ENCODE measurements around the gene SCRT2. TPM values are rescaled to one million over a fixed set of nuclear protein-coding genes. Genes with fewer than 3 reads are reported as not detected.

The SCRT2 gene
- total and polyA plus RNA-seq, 9 of the 15 experiments (the other 6 are each of a cell fraction or from before 2014, with no cell fraction given), result 0.04 to 0.75 (median 0.13) TPM; not detected in 2

DNA sequence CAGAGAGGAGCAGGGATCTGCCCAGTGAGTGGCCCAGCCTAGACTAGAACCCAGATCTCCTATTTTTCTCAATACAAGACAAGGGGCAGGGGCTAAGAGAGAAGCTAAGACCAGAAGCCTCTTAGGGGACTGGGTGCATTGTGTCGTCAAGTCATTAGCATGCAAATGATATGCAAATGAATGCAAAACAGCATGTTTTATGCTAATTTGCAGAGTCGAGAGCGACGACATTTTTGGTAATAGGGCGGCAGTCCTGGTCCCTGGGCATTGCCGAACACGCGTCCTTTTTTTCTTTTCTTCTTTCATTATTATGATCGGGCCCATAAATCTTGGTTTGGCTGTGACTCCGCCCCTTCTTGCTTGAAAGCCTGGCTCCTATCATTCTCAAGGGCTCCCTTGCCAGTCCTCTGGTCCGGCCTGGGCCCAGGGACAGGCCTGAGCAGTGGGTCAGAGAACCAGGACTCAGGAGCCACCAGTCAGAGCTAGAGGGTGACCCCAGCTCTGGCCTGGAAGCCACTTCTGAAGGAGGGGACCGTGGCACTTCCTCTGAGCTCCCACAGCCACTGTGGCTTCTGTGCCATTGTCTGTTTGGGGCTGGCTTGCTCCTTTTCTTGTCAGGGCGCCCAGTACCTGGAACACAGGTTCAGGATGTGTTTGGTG lies 32.0 kb upstream of the SCRT2 start:
- Histone ChIP-seq H3K4me2 (ENCODE audit: insufficient read depth, low read length) (no peak overlapping the region), H4K20me1 (replicated peaks; ENCODE audit: control insufficient read depth, insufficient read depth, low read length) (no peaks in the 10 kb centered on the region), H3K9me1 (ENCODE audit: control insufficient read depth, insufficient read depth, low read length) (no peaks in the 10 kb centered on the region), H3K79me2 (ENCODE audit: control insufficient read depth, insufficient read depth, low read length) (no peaks in the 10 kb centered on the region), H3K27ac (ENCODE audit: extremely low read depth, low read depth, low read length) (no peak overlapping the region), H3K36me3 (ENCODE audit: control insufficient read depth, insufficient read depth, low read length) (no peaks in the 10 kb centered on the region), H3K27me3 (ENCODE audit: control insufficient read depth in 2 of 2, insufficient read depth in 2 of 2, low read length in 2 of 2) (no peaks in the 10 kb centered on the region), H3K9me3 (replicated peaks; ENCODE audit: control insufficient read depth, insufficient read depth, low read depth, low read length) (peaks cover 2% of the 10 kb centered on the region), H3K4me1 (replicated peaks in 1 of 2; ENCODE audit: control insufficient read depth in 2 of 2, insufficient read depth in 2 of 2, low read length in 2 of 2) (peaks cover 11 to 19% of the 10 kb centered on the region in 2 experiments; a peak in 4 of 5 replicates), H3K4me3 (no peak overlapping the region), H2AFZ (ENCODE audit: low read depth, low read length) (no peak overlapping the region), H3K9ac (ENCODE audit: insufficient read depth in 1 of 2, low read depth in 2 of 2, low read length in 2 of 2) (no peak overlapping the region)
- WGBS (ENCODE audit: insufficient coverage, low coverage, missing lambda C conversion rate), result 44% methylated on average over 10 of the region's 13 CpGs
- FAIRE-seq, result no peak
- in situ Hi-C loops (cut with MboI) (no loop called here), intact Hi-C loops (cut with micrococcal nuclease) (no loop called here)
- TF ChIP-seq POU5F1 (IDR thresholded peaks at IDR 0.05; ENCODE audit: borderline replicate concordance, low read depth, low read length, partially characterized antibody) (no peak), GABPB2 (CRISPR knock-in tag; conservative IDR thresholded peaks at IDR 0.05) (no peak), COPS2 (conservative IDR thresholded peaks at IDR 0.05) (no peak), ZNF445 (CRISPR knock-in tag; IDR thresholded peaks at IDR 0.05; ENCODE audit: low read depth) (no peak), SRF (CRISPR knock-in tag; IDR thresholded peaks at IDR 0.05) (no peak), MEIS2 (IDR thresholded peaks at IDR 0.05; ENCODE audit: partially characterized antibody) (peak; percentile 15), SOX6 (IDR thresholded peaks at IDR 0.05) (no peak)
- TF ChIP-seq, protein P1, sequence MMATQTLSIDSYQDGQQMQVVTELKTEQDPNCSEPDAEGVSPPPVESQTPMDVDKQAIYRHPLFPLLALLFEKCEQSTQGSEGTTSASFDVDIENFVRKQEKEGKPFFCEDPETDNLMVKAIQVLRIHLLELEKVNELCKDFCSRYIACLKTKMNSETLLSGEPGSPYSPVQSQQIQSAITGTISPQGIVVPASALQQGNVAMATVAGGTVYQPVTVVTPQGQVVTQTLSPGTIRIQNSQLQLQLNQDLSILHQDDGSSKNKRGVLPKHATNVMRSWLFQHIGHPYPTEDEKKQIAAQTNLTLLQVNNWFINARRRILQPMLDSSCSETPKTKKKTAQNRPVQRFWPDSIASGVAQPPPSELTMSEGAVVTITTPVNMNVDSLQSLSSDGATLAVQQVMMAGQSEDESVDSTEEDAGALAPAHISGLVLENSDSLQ (IDR thresholded peaks at IDR 0.05), result peak; percentile 26; the same call in 1 of the 2 replicates
- CTCF ChIA-PET (ENCODE audit: low intra/inter-chr PET ratio), result no interaction called here
- POLR2A ChIA-PET, result interaction anchor here (0.6 to 0.7 kb wide), 2 partner anchors 14 to 262 kb away, joined by 3 to 4 read pairs; no protein-coding TSS in a partner anchor
- BruUV-seq (replicated peaks), result no TSS peak
- ATAC-seq, result no peak
- DNase-seq (ENCODE audit: extremely low read depth in 1 of 4, low spot score in 3 of 4), result no peak

Measured in K562 (cell line).